Fibroblast of villous mesenchyme (primary cell): ENCODE data around the gene CMC1. TPM values are rescaled to one million over a fixed set of nuclear protein-coding genes. Genes with fewer than 3 reads are reported as not detected.
"Not testable (repeated sequence)": the region's sequence is repeated elsewhere in the genome, so short reads cannot be mapped to it uniquely, and the experiment has no call there.

Source experiments
- DNase-seq: peaks from one replicate; pipeline ENCODE4 v3.0.0-alpha.2; 2010; ENCODE audit warnings: low read depth
- H3K4me3 ChIP-seq: 2 replicates; pipeline ENCODE4 v1.5.1; 2011; ENCODE audit warnings: low read depth, mild to moderate bottlenecking, low read length
- CTCF ChIP-seq: IDR thresholded peaks from 2 replicates; pipeline ENCODE4 v1.5.1; 2012; ENCODE audit warnings: low read depth, mild to moderate bottlenecking, low read length; ENCODE audit not compliant: insufficient read depth
- total RNA-seq: library from RNA; depleted of rRNA; stranded (reverse); fragments of >200 nt; gene quantifications from 2 replicates; pipeline ENCODE4 v1.2.3, GENCODE V29; 2012

The CMC1 gene
- total RNA-seq, 1 donor: 4.3 TPM

- TF ChIP-seq CTCF: no peak
- no peak for DNase-seq
- H3K4me3 ChIP-seq: no peak overlapping the region
Measured at GRCh38 chr3:28262001-28262400, 20.6 kb downstream of the CMC1 start.

- no peak for DNase-seq
- no peak overlapping the region for H3K4me3 ChIP-seq
- TF ChIP-seq CTCF: no peak
Measured at GRCh38 chr3:28265641-28266040, 24.2 kb downstream of the CMC1 start.

- DNase-seq: no peak
- TF ChIP-seq CTCF: no peak
- no peak overlapping the region for H3K4me3 ChIP-seq
Measured at GRCh38 chr3:28267984-28268849, 26.8 kb downstream of the CMC1 start.

GRCh38 chr3:28268989-28269388 lies 27.6 kb downstream of the CMC1 start:
- H3K4me3 ChIP-seq: no peak overlapping the region
- peak; percentile 37 for TF ChIP-seq CTCF
- no peak for DNase-seq

GRCh38 chr3:28269884-28270283 lies 28.5 kb downstream of the CMC1 start:
- H3K4me3 ChIP-seq, DNase-seq: not testable (repeated sequence)

GRCh38 chr3:28273837-28274236 lies 32.4 kb downstream of the CMC1 start:
- DNase-seq: no peak
- TF ChIP-seq CTCF: no peak

GRCh38 chr3:28278918-28279317 lies 37.5 kb downstream of the CMC1 start:
- no peak for DNase-seq
- TF ChIP-seq CTCF: no peak
- no peak overlapping the region for H3K4me3 ChIP-seq

More at GRCh38 chr3:28273837-28274236, 32.4 kb downstream of the CMC1 start:
- no peak overlapping the region for H3K4me3 ChIP-seq
